Keratinocyte (primary cell): ENCODE measurements around the gene LONP2. TPM values are rescaled to one million over a fixed set of nuclear protein-coding genes. Genes with fewer than 3 reads are reported as not detected.

ENCODE experiments used
- DNase-seq: peaks from one replicate; pipeline ENCODE4 v3.0.0-alpha.2; 2011; ENCODE audit warnings: low read depth, missing footprints, low spot score
- FAIRE-seq: peaks from 2 replicates; lab custom pipeline; 2011; peaks lifted over from hg19 to GRCh38; lab: Jason Lieb, UNC
- H2AFZ ChIP-seq: 2 replicates; pipeline ENCODE4 v1.6.0; 2012; ENCODE audit warnings: low read length, control low read depth, inconsistent platforms; ENCODE audit not compliant: control insufficient read depth
- H3K27ac ChIP-seq: 2 replicates; pipeline ENCODE4 v1.5.1; 2011; ENCODE audit warnings: low read length; ENCODE audit not compliant: control insufficient read depth, insufficient read depth
- H3K27me3 ChIP-seq: 3 replicates; pipeline ENCODE4 v1.6.0; 2011; ENCODE audit warnings: low read length; ENCODE audit not compliant: control insufficient read depth, insufficient read depth; ENCODE audit errors: extremely low read depth
- H3K36me3 ChIP-seq, 2 experiments: 2 replicates in 1 of 2; 3 replicates in 1 of 2; pipeline ENCODE4 v1.5.1; 2011; ENCODE audit warnings: low read length in 2 of 2, mild to moderate bottlenecking in 1 of 2; ENCODE audit not compliant: control insufficient read depth in 2 of 2, insufficient read depth in 2 of 2; ENCODE audit errors: extremely low read depth in 1 of 2
- H3K4me1 ChIP-seq: 3 replicates; pipeline ENCODE4 v1.5.1; 2011; ENCODE audit warnings: low read length; ENCODE audit not compliant: control insufficient read depth, insufficient read depth; ENCODE audit errors: extremely low read depth
- H3K4me2 ChIP-seq: 3 replicates; pipeline ENCODE4 v1.6.0; 2011; ENCODE audit warnings: low read depth, low read length; ENCODE audit not compliant: control insufficient read depth, insufficient read depth; ENCODE audit errors: extremely low read depth
- H3K4me3 ChIP-seq, 3 experiments: fragments of 200-600 bp in 1 of 3; sonication (generic) in 1 of 3; 2 replicates in 2 of 3; 3 replicates in 1 of 3; pipeline ENCODE4 v1.5.1; 2011 to 2016; ENCODE audit warnings: low read length in 3 of 3, mild to moderate bottlenecking in 3 of 3, control low read depth in 2 of 3, inconsistent platforms in 1 of 3, low read depth in 1 of 3, mixed read lengths in 1 of 3, mixed run types in 1 of 3, moderate library complexity in 1 of 3; ENCODE audit not compliant: control insufficient read depth in 2 of 3, insufficient read depth in 2 of 3; ENCODE audit errors: extremely low read depth in 1 of 3
- H3K79me2 ChIP-seq: 2 replicates; pipeline ENCODE4 v1.6.0; 2012; ENCODE audit warnings: low read length; ENCODE audit not compliant: control insufficient read depth, insufficient read depth
- H3K9ac ChIP-seq: 3 replicates; pipeline ENCODE4 v1.6.0; 2011; ENCODE audit warnings: low read length; ENCODE audit not compliant: control insufficient read depth, insufficient read depth; ENCODE audit errors: extremely low read depth
- H3K9me1 ChIP-seq: 3 replicates; pipeline ENCODE4 v1.6.0; 2011; ENCODE audit warnings: low read length; ENCODE audit not compliant: control insufficient read depth, insufficient read depth; ENCODE audit errors: extremely low read depth
- H3K9me3 ChIP-seq: 2 replicates; pipeline ENCODE4 v1.5.1; 2012; ENCODE audit warnings: low read depth, low read length; ENCODE audit not compliant: control insufficient read depth
- H4K20me1 ChIP-seq: 3 replicates; pipeline ENCODE4 v1.6.0; 2011; ENCODE audit warnings: low read length; ENCODE audit not compliant: control insufficient read depth, insufficient read depth; ENCODE audit errors: extremely low read depth
- CTCF ChIP-seq, 3 experiments: IDR thresholded peaks in 1 of 3; conservative IDR thresholded peaks in 1 of 3; optimal IDR thresholded peaks in 1 of 3; 2 replicates in 2 of 3; 3 replicates in 1 of 3; pipeline versions ENCODE3 to v1.5.1; 2011; ENCODE audit warnings: low read length in 3 of 3, mild to moderate bottlenecking in 3 of 3, moderate library complexity in 2 of 3, control low read depth in 1 of 3, inconsistent platforms in 1 of 3; ENCODE audit not compliant: insufficient read depth in 2 of 3; ENCODE audit errors: extremely low read depth in 1 of 3
- EZH2 ChIP-seq: IDR thresholded peaks from one replicate; pipeline ENCODE4 v1.6.1; 2012; ENCODE audit warnings: inconsistent platforms, mild to moderate bottlenecking, low read length, moderate library complexity
- dilution Hi-C: fragments of 300-500 bp; cut with MboI; formaldehyde crosslinking; loops from one replicate; pipeline ENCODE4 v1.7.0; 2020; ENCODE audit warnings: low sequenced_read_pairs; ENCODE audit not compliant: extremely low pct_ligation_motif_present
- polyA plus RNA-seq, 5 experiments: library from polyadenylated mRNA; depleted of rRNA in 3 of 5; stranded (reverse) in 3 of 5; stranded (forward) in 1 of 5; unstranded in 1 of 5; fragments of >200 nt; gene quantifications; 1 replicate in 1 of 5; 2 replicates in 3 of 5; 3 replicates in 1 of 5; pipeline versions ENCODE4 v1.2.1 to v1.2.3, GENCODE V29; 2011 to 2012; ENCODE audit warnings: missing spikeins in 2 of 5, low read depth in 1 of 5, low replicate concordance in 1 of 5

Gene LONP2
- polyA plus RNA-seq, 1 donor (not counting 4 experiments of a cell fraction or from before 2014, with no cell fraction given) = 49.4 TPM

DNA sequence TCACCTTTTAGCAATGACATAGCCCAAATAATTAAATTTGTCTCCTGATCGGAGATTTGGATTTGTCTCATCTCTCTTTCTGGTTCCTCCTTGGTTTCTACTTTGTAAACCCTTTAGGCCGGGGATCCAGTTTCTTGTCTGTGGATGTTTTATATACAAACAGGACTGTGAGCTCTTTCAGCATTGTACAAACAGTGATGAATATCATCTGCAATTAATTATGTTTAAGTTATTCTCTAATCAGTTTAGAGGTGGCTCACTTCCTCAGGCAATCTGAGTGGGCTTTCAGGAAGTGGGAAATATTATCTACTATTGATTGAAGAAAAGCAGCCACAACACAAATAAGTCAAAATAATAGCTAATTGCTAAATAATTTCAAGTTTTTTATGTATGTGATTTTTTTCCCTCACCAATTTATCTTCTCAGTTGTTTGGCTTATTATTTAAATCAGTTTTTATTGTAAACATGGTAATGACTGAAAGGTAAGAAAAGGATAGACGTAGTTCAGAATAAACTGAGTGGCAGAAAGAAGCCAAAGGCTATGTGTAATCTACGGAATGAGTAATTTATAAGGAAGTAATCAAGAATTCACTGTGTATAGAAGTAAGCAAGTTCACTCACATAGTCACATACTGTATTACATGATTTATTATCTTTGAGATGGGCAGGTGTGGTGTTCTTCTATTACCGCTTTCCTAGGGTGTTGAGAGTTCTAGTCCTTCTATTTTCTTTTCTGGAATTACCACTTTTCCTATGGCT is 6.6 kb downstream of the LONP2 start:
- Histone ChIP-seq H3K9me1 (no peaks in the 10 kb centered on the region), H3K4me2 (no peak overlapping the region), H3K4me3 (no peak overlapping the region), H3K36me3 (peaks cover 5 to 8% of the 10 kb centered on the region in 2 experiments), H4K20me1 (no peaks in the 10 kb centered on the region), H3K4me1 (peaks cover 24% of the 10 kb centered on the region), H3K9me3 (no peaks in the 10 kb centered on the region), H2AFZ (no peak overlapping the region), H3K9ac (no peak overlapping the region), H3K79me2 (peaks cover 73% of the 10 kb centered on the region), H3K27me3 (no peaks in the 10 kb centered on the region), H3K27ac (no peak overlapping the region)
- DNase-seq = no peak
- no peak for TF ChIP-seq EZH2
- no peak for TF ChIP-seq CTCF (optimal IDR thresholded peaks at IDR 0.05 in 1 of 3, IDR thresholded peaks at IDR 0.05 in 1 of 3, conservative IDR thresholded peaks at IDR 0.05 in 1 of 3; ENCODE audit: extremely low read depth in 1 of 3, insufficient read depth in 2 of 3, low read length in 3 of 3)
- dilution Hi-C loops = no loop called here
- no peak for FAIRE-seq

DNA sequence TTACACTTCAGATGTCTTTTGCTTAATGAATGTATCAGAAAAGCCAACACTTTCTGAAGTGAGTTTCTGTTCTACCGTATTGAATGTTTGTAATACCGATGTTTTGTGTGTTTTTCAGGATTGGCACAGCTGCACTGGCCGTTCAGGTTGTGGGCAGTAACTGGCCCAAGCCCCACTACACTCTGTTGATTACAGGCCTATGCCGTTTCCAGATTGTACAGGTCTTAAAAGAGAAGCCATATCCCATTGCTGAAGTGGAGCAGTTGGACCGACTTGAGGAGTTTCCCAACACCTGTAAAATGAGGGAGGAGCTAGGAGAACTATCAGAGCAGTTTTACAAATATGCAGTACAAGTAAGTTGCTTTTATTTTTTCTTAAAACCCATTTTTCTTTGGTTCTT is 7.9 kb downstream of the LONP2 start:
- Histone ChIP-seq H3K9me3 (no peaks in the 10 kb centered on the region), H3K4me2 (no peak overlapping the region), H3K27me3 (no peaks in the 10 kb centered on the region), H3K79me2 (peaks cover 60% of the 10 kb centered on the region), H3K36me3 (peaks cover 5 to 11% of the 10 kb centered on the region in 2 experiments), H2AFZ (no peak overlapping the region), H3K9ac (no peak overlapping the region), H3K4me3 (no peak overlapping the region), H4K20me1 (no peaks in the 10 kb centered on the region), H3K27ac (no peak overlapping the region), H3K9me1 (no peaks in the 10 kb centered on the region), H3K4me1 (peaks cover 16% of the 10 kb centered on the region)
- no peak for DNase-seq
- TF ChIP-seq CTCF (optimal IDR thresholded peaks at IDR 0.05 in 1 of 3, IDR thresholded peaks at IDR 0.05 in 1 of 3, conservative IDR thresholded peaks at IDR 0.05 in 1 of 3; ENCODE audit: extremely low read depth in 1 of 3, insufficient read depth in 2 of 3, low read length in 3 of 3) = no peak
- no peak for TF ChIP-seq EZH2
- peak; percentile 23 for FAIRE-seq
- dilution Hi-C loops = no loop called here
